IMR-90 (cell line): ENCODE results near the gene KIAA1614. TPM values are rescaled to one million over a fixed set of nuclear protein-coding genes. Genes with fewer than 3 reads are reported as not detected.

Experiments used
- ATAC-seq: fragments of 200-7000 bp; cut with Tn5 transposase; 2 replicates; pipeline ENCODE4 v1.9.1; 2020; ENCODE audit warnings: low read depth, mild to moderate bottlenecking, moderate library complexity
- BruUV-seq: library from RNA; stranded (reverse); fragments of 400-500 nt; replicated peaks from 2 replicates; lab custom pipeline; 2021; lab: Mats Ljungman, UMichigan
- CTCF ChIA-PET: fragments of 300-600 bp; formaldehyde crosslinking; extraction: SDS; loops from one replicate; lab custom pipeline; 2021; ENCODE audit warnings: antibody characterized with exemption; lab: Yijun Ruan, JAX
- POLR2A ChIA-PET: fragments of 300-600 bp; sonication (Branson Sonifier 250); formaldehyde crosslinking; loops from one replicate; lab custom pipeline; 2022; ENCODE audit warnings: antibody characterized with exemption; ENCODE audit not compliant: unreplicated experiment; lab: Charles Lee
- DNase-seq: peaks from one replicate; pipeline ENCODE4 v3.0.0; 2013
- H2AFZ ChIP-seq: replicated peaks from 2 replicates; pipeline ENCODE3; 2013; ENCODE audit warnings: low read length, mild to moderate bottlenecking; ENCODE audit not compliant: poor library complexity
- H2AK5ac ChIP-seq: 2 replicates; pipeline ENCODE4 v1.6.1; 2013; ENCODE audit warnings: low read depth, low read length, inconsistent platforms
- H2AK9ac ChIP-seq: replicated peaks from 2 replicates; pipeline ENCODE3; 2013; ENCODE audit warnings: mild to moderate bottlenecking, low read depth, low read length, moderate library complexity; ENCODE audit not compliant: poor library complexity
- H2BK120ac ChIP-seq: 2 replicates; pipeline ENCODE4 v1.6.1; 2013; ENCODE audit warnings: low read depth, low read length, inconsistent platforms
- H2BK15ac ChIP-seq: 3 replicates; pipeline ENCODE4 v1.6.1; 2013; ENCODE audit warnings: low read depth, low read length, inconsistent platforms
- H2BK20ac ChIP-seq: 2 replicates; pipeline ENCODE4 v1.6.1; 2013; ENCODE audit warnings: low read depth, mild to moderate bottlenecking, inconsistent platforms, low read length, moderate library complexity
- H2BK5ac ChIP-seq: 2 replicates; pipeline ENCODE4 v1.6.1; 2013; ENCODE audit warnings: mild to moderate bottlenecking, low read depth, low read length, inconsistent platforms; ENCODE audit not compliant: poor library complexity, severe bottlenecking
- H3K14ac ChIP-seq: replicated peaks from 2 replicates; pipeline ENCODE4 v1.6.1; 2013; ENCODE audit warnings: low read depth, low read length, inconsistent platforms
- H3K18ac ChIP-seq: 2 replicates; pipeline ENCODE4 v1.6.1; 2013; ENCODE audit warnings: low read depth, low read length, control low read depth
- H3K23ac ChIP-seq: 2 replicates; pipeline ENCODE4 v1.6.1; 2013; ENCODE audit warnings: low read depth, low read length, inconsistent platforms
- H3K27ac ChIP-seq: 2 replicates; pipeline ENCODE4 v1.5.1; 2013; ENCODE audit warnings: mild to moderate bottlenecking, control low read depth, low read length; ENCODE audit not compliant: insufficient read depth
- H3K27me3 ChIP-seq: 2 replicates; pipeline ENCODE4 v1.6.1; 2013; ENCODE audit warnings: low read length; ENCODE audit not compliant: control insufficient read depth, insufficient read depth
- H3K36me3 ChIP-seq: 2 replicates; pipeline ENCODE4 v1.6.1; 2013; ENCODE audit warnings: low read length, mixed read lengths; ENCODE audit not compliant: control insufficient read depth, insufficient read depth
- H3K4ac ChIP-seq: 2 replicates; pipeline ENCODE4 v1.6.1; 2013; ENCODE audit warnings: low read depth, low read length, inconsistent platforms
- H3K4me1 ChIP-seq: 2 replicates; pipeline ENCODE4 v1.6.1; 2013; ENCODE audit warnings: low read length, mixed read lengths; ENCODE audit not compliant: control insufficient read depth, insufficient read depth
- H3K4me2 ChIP-seq: 2 replicates; pipeline ENCODE4 v1.6.1; 2013; ENCODE audit warnings: low read depth, mild to moderate bottlenecking, control low read depth, low read length, moderate library complexity
- H3K4me3 ChIP-seq: 2 replicates; pipeline ENCODE4 v1.5.1; 2013; ENCODE audit warnings: low read depth, mild to moderate bottlenecking, control low read depth, low read length, moderate library complexity; ENCODE audit not compliant: insufficient read depth
- H3K56ac ChIP-seq: 2 replicates; pipeline ENCODE4 v1.6.1; 2013; ENCODE audit warnings: low read length, inconsistent platforms; ENCODE audit not compliant: insufficient read depth; ENCODE audit errors: extremely low read depth
- H3K79me1 ChIP-seq, 2 experiments: 2 replicates each; pipeline ENCODE4 v1.6.1; 2013; ENCODE audit warnings: low read length in 2 of 2, inconsistent platforms in 1 of 2, low read depth in 1 of 2
- H3K9ac ChIP-seq: 2 replicates; pipeline ENCODE4 v1.6.1; 2013; ENCODE audit warnings: low read depth, low read length, control low read depth
- H3K9me1 ChIP-seq: 2 replicates; pipeline ENCODE4 v1.6.1; 2013; ENCODE audit warnings: low read length, inconsistent platforms; ENCODE audit not compliant: insufficient read depth
- H3K9me3 ChIP-seq: 2 replicates; pipeline ENCODE4 v1.6.1; 2013; ENCODE audit warnings: low read length; ENCODE audit not compliant: control insufficient read depth, insufficient read depth
- H4K20me1 ChIP-seq: 2 replicates; pipeline ENCODE4 v1.6.1; 2013; ENCODE audit warnings: low read length, inconsistent platforms; ENCODE audit not compliant: insufficient read depth
- H4K5ac ChIP-seq: 2 replicates; pipeline ENCODE4 v1.6.1; 2013; ENCODE audit warnings: mild to moderate bottlenecking, low read depth, low read length, control low read depth
- H4K8ac ChIP-seq, 2 experiments: 2 replicates each; pipeline ENCODE4 v1.6.1; 2013; ENCODE audit warnings: low read depth in 2 of 2, low read length in 2 of 2, control low read depth in 1 of 2, inconsistent platforms in 1 of 2
- H4K91ac ChIP-seq: 2 replicates; pipeline ENCODE4 v1.6.1; 2013; ENCODE audit warnings: low read depth, low read length, inconsistent platforms; ENCODE audit not compliant: insufficient read depth
- BHLHE40 ChIP-seq: fragments of 150-350 bp; IDR thresholded peaks from 2 replicates; pipeline ENCODE4 v1.6.1; 2016; ENCODE audit warnings: mild to moderate bottlenecking, low read depth, low read length
- CEBPB ChIP-seq: IDR thresholded peaks from 2 replicates; pipeline ENCODE4 v1.6.1; 2012; ENCODE audit warnings: low read depth, low read length, improper control_type of control experiment
- CHD1 ChIP-seq: IDR thresholded peaks from 2 replicates; pipeline ENCODE4 v1.6.1; 2012; ENCODE audit warnings: low read depth, low read length, improper control_type of control experiment
- ELK1 ChIP-seq: fragments of 150-350 bp; IDR thresholded peaks from 2 replicates; pipeline ENCODE4 v1.6.1; 2016; ENCODE audit warnings: low read depth, mild to moderate bottlenecking, low read length, moderate library complexity, borderline replicate concordance
- FOS ChIP-seq: fragments of 150-350 bp; IDR thresholded peaks from 2 replicates; pipeline ENCODE4 v1.6.1; 2016; ENCODE audit warnings: low read depth, low read length
- MAZ ChIP-seq: IDR thresholded peaks from 2 replicates; pipeline ENCODE4 v1.6.1; 2012; ENCODE audit warnings: low read depth, mild to moderate bottlenecking, low read length, improper control_type of control experiment, moderate library complexity, borderline replicate concordance
- NFE2L2 ChIP-seq: fragments of 150-350 bp; IDR thresholded peaks from 2 replicates; pipeline ENCODE4 v1.6.1; 2016; ENCODE audit warnings: low read depth, mild to moderate bottlenecking, low read length
- POLR2A ChIP-seq: IDR thresholded peaks from 2 replicates; pipeline ENCODE4 v1.6.1; 2012; ENCODE audit warnings: mild to moderate bottlenecking, low read depth, low read length
- RCOR1 ChIP-seq: IDR thresholded peaks from 2 replicates; pipeline ENCODE4 v1.6.1; 2012; ENCODE audit warnings: mild to moderate bottlenecking, low read length, improper control_type of control experiment; ENCODE audit not compliant: insufficient replicate concordance
- RFX5 ChIP-seq: IDR thresholded peaks from 2 replicates; pipeline ENCODE4 v1.8.0; 2012; ENCODE audit warnings: low read depth, mild to moderate bottlenecking, low read length, moderate library complexity
- USF2 ChIP-seq: fragments of 150-350 bp; IDR thresholded peaks from 2 replicates; pipeline ENCODE4 v1.6.1; 2017; ENCODE audit warnings: mild to moderate bottlenecking, antibody characterized with exemption, low read length, low read depth
- WGBS, 2 experiments: methylation state at CpG; one replicate each; pipeline versions ENCODE4 v1.1.5 to v1.1.7; 2013; ENCODE audit warnings: missing lambda C conversion rate in 2 of 2; ENCODE audit not compliant: insufficient read length in 1 of 2; ENCODE audit errors: extremely low coverage in 2 of 2; 5-methylcytosine and 5-hydroxymethylcytosine counted together
- dilution Hi-C: fragments of 300-500 bp; cut with HindIII; formaldehyde crosslinking; loops from one replicate; pipeline ENCODE4 v1.14.3; 2018; ENCODE audit warnings: low sequenced_read_pairs; ENCODE audit not compliant: unreplicated experiment
- in situ Hi-C: fragments of 300-500 bp; cut with MboI; formaldehyde crosslinking; loops from 3 replicates; pipeline ENCODE4 v1.14.3; 2019; ENCODE audit warnings: low sequenced_read_pairs, inconsistent platforms, mixed read lengths
- intact Hi-C: fragments of 100-400 bp; cut with micrococcal nuclease; formaldehyde crosslinking; loops from 2 replicates; pipeline ENCODE4 v1.10.0; 2022
- polyA plus RNA-seq, 3 experiments: library from polyadenylated mRNA; depleted of rRNA; stranded (reverse); fragments of >200 nt; gene quantifications; 2 replicates each; pipeline ENCODE4 v1.2.3, GENCODE V29; 2012; ENCODE audit warnings: low replicate concordance in 1 of 3
- total RNA-seq: library from RNA; depleted of rRNA; stranded (reverse); fragments of >200 nt; gene quantifications from 2 replicates; pipeline ENCODE4 v1.2.3, GENCODE V29; 2012

The KIAA1614 gene
- total and polyA plus RNA-seq, 2 of the 4 experiments (the other 2 are of a cell fraction), result 1.8 to 3.5 TPM

GRCh38 chr1:180907313-180908055 lies 5.2 kb upstream of the KIAA1614 start:
- H4K20me1 ChIP-seq, result no peaks in the 10 kb centered on the region
- H3K56ac ChIP-seq, result no peak overlapping the region
- no TSS peak for BruUV-seq
- no peak overlapping the region for H3K18ac ChIP-seq
- no peaks in the 10 kb centered on the region for H3K36me3 ChIP-seq
- WGBS, 2 experiments, result 90% methylated on average over 2 of the region's 10 CpGs; no CpG with 5 or more reads in 1 of the 2 experiments
- no peak overlapping the region for H3K23ac ChIP-seq
- H3K79me1 ChIP-seq, result peaks cover 3 to 16% of the 10 kb centered on the region in 2 experiments; a peak in 3 of 4 replicates
- no peak overlapping the region for H3K4me3 ChIP-seq
- dilution Hi-C loops, result no loop called here
- H4K8ac ChIP-seq, result no peak overlapping the region
- no peak overlapping the region for H2AK5ac ChIP-seq
- no peak overlapping the region for H3K27ac ChIP-seq
- H3K27me3 ChIP-seq, result no peaks in the 10 kb centered on the region
- intact Hi-C loops, result no loop called here
- no peak overlapping the region for H2AFZ ChIP-seq
- H2AK9ac ChIP-seq, result no peak overlapping the region
- H3K9ac ChIP-seq, result no peak overlapping the region
- H4K91ac ChIP-seq, result no peak overlapping the region
- H3K4me1 ChIP-seq, result peaks cover 5% of the 10 kb centered on the region
- no peak overlapping the region for H2BK5ac ChIP-seq
- ChIA-PET POLR2A (no interaction called here), CTCF (no interaction called here)
- no peak overlapping the region for H2BK15ac ChIP-seq
- H2BK120ac ChIP-seq, result no peak overlapping the region
- H3K4me2 ChIP-seq, result no peak overlapping the region
- no peak overlapping the region for H2BK20ac ChIP-seq
- H3K9me3 ChIP-seq, result no peaks in the 10 kb centered on the region
- no peak overlapping the region for H3K14ac ChIP-seq
- DNase-seq, result no peak
- ATAC-seq, result no peak
- TF ChIP-seq ELK1 (no peak), RCOR1 (no peak), NFE2L2 (no peak), USF2 (no peak), RFX5 (no peak), CEBPB (no peak), BHLHE40 (no peak), FOS (no peak), MAZ (no peak), CHD1 (no peak), POLR2A (no peak)
- no peak overlapping the region for H4K5ac ChIP-seq
- H3K9me1 ChIP-seq, result peaks cover 3% of the 10 kb centered on the region; the same call in 1 of the 2 replicates
- in situ Hi-C loops, result no loop called here
- H3K4ac ChIP-seq, result no peak overlapping the region
